HEK293 (cell line): ENCODE results near the gene NFATC2IP.

Experiments used
- CTCF ChIA-PET: fragments of 350-600 bp; formaldehyde crosslinking; extraction: SDS; loops from one replicate; lab custom pipeline; 2021; ENCODE audit warnings: antibody characterized with exemption; lab: Yijun Ruan, JAX
- POLR2A ChIA-PET: fragments of 300-600 bp; formaldehyde crosslinking; extraction: SDS; loops from one replicate; lab custom pipeline; 2020; ENCODE audit warnings: antibody characterized with exemption, inconsistent platforms; lab: Yijun Ruan, JAX
- H3K27ac ChIP-seq: fragments of 200-500 bp; sonication (Bioruptor generic); 2 replicates; pipeline ENCODE4 v1.5.1; 2014; ENCODE audit warnings: low read depth, low read length, control low read depth, inconsistent platforms; ENCODE audit errors: extremely low read depth
- H3K36me3 ChIP-seq, 2 experiments: fragments of 200-500 bp in 1 of 2; sonication (Bioruptor generic) in 1 of 2; 1 replicate in 1 of 2; 2 replicates in 1 of 2; pipeline ENCODE4 v1.5.1; 2014 to 2017; ENCODE audit warnings: inconsistent platforms in 2 of 2, low read length in 2 of 2; ENCODE audit not compliant: control insufficient read depth in 2 of 2, insufficient read depth in 1 of 2
- H3K4me1 ChIP-seq: fragments of 200-500 bp; sonication (Bioruptor generic); 2 replicates; pipeline ENCODE4 v1.5.1; 2014; ENCODE audit warnings: mild to moderate bottlenecking, low read length, inconsistent platforms; ENCODE audit not compliant: control insufficient read depth, insufficient read depth
- H3K4me3 ChIP-seq: 2 replicates; pipeline ENCODE4 v1.5.1; 2011; ENCODE audit warnings: low read depth, mild to moderate bottlenecking, control low read depth, low read length, moderate library complexity
- H3K9me3 ChIP-seq: fragments of 200-500 bp; sonication (Bioruptor generic); 2 replicates; pipeline ENCODE4 v1.5.1; 2014; ENCODE audit warnings: low read depth, low read length, inconsistent platforms; ENCODE audit not compliant: control insufficient read depth, insufficient read depth
- KLF1 ChIP-seq: fragments of 450-650 bp; formaldehyde crosslinking; IDR thresholded peaks from 2 replicates; pipeline ENCODE4 v1.5.1; 2016; ENCODE audit warnings: missing biosample characterization, missing genetic modification characterization
- RBAK ChIP-seq: fragments of 450-650 bp; formaldehyde crosslinking; IDR thresholded peaks from 2 replicates; pipeline ENCODE4 v1.5.1; 2016; ENCODE audit warnings: missing biosample characterization, missing genetic modification characterization
- SETDB1 ChIP-seq: IDR thresholded peaks from one replicate; pipeline ENCODE4 v1.6.1; 2017; ENCODE audit warnings: mild to moderate bottlenecking, low read length, moderate library complexity, mixed read lengths; ENCODE audit not compliant: insufficient read length
- TCF7L2 ChIP-seq: IDR thresholded peaks from 2 replicates; pipeline ENCODE4 v1.6.1; 2011; ENCODE audit warnings: low read depth, mild to moderate bottlenecking, inconsistent platforms, low read length, moderate library complexity, borderline replicate concordance
- ZNF157 ChIP-seq: fragments of 450-650 bp; formaldehyde crosslinking; IDR thresholded peaks from 2 replicates; pipeline ENCODE4 v1.5.1; 2016; ENCODE audit warnings: missing biosample characterization, missing genetic modification characterization
- ZNF223 ChIP-seq: fragments of 450-650 bp; formaldehyde crosslinking; IDR thresholded peaks from 2 replicates; pipeline ENCODE4 v1.5.1; 2016; ENCODE audit warnings: missing biosample characterization, missing genetic modification characterization
- ZNF302 ChIP-seq: fragments of 450-650 bp; formaldehyde crosslinking; IDR thresholded peaks from 2 replicates; pipeline ENCODE4 v1.5.1; 2016; ENCODE audit warnings: missing biosample characterization, missing genetic modification characterization, low read depth
- ZNF610 ChIP-seq: fragments of 450-650 bp; formaldehyde crosslinking; IDR thresholded peaks from 2 replicates; pipeline ENCODE4 v1.5.1; 2016; ENCODE audit warnings: missing biosample characterization, missing genetic modification characterization, borderline replicate concordance
- ZNF660 ChIP-seq: fragments of 450-650 bp; IDR thresholded peaks from 2 replicates; pipeline ENCODE4 v1.5.1; 2018; ENCODE audit warnings: missing biosample characterization, mild to moderate bottlenecking, missing genetic modification characterization
- ZNF707 ChIP-seq: fragments of 450-650 bp; formaldehyde crosslinking; IDR thresholded peaks from 2 replicates; pipeline ENCODE4 v1.5.1; 2016; ENCODE audit warnings: missing biosample characterization, missing genetic modification characterization
- ZNF768 ChIP-seq: fragments of 450-650 bp; formaldehyde crosslinking; IDR thresholded peaks from 2 replicates; pipeline ENCODE4 v1.5.1; 2018; ENCODE audit warnings: missing biosample characterization, mild to moderate bottlenecking, missing genetic modification characterization
- ZNF777 ChIP-seq: fragments of 450-650 bp; formaldehyde crosslinking; IDR thresholded peaks from 2 replicates; pipeline ENCODE4 v1.5.1; 2017; ENCODE audit warnings: missing biosample characterization, missing genetic modification characterization, borderline replicate concordance
- ZNF830 ChIP-seq: fragments of 450-650 bp; IDR thresholded peaks from 2 replicates; pipeline ENCODE4 v1.5.0; 2018; ENCODE audit warnings: missing biosample characterization, missing genetic modification characterization, low read depth, mild to moderate bottlenecking, moderate library complexity
- TF ChIP-seq, protein P1 (sequence below): fragments of 450-650 bp; formaldehyde crosslinking; IDR thresholded peaks from 2 replicates; pipeline ENCODE4 v1.5.1; 2016; ENCODE audit warnings: missing biosample characterization, missing genetic modification characterization
- TF ChIP-seq, protein P2 (sequence below): fragments of 450-650 bp; IDR thresholded peaks from 2 replicates; pipeline ENCODE4 v1.5.1; 2018; ENCODE audit warnings: missing biosample characterization, missing genetic modification characterization
- TF ChIP-seq, protein P3 (sequence below): fragments of 450-650 bp; formaldehyde crosslinking; IDR thresholded peaks from 2 replicates; pipeline ENCODE4 v1.5.1; 2016; ENCODE audit warnings: missing biosample characterization, missing genetic modification characterization
- TF ChIP-seq, protein P4 (sequence below): fragments of 450-650 bp; formaldehyde crosslinking; conservative IDR thresholded peaks from 2 replicates; pipeline ENCODE4 v1.5.1; 2016; ENCODE audit warnings: low read depth, missing biosample characterization, missing genetic modification characterization

Gene NFATC2IP

DNA sequence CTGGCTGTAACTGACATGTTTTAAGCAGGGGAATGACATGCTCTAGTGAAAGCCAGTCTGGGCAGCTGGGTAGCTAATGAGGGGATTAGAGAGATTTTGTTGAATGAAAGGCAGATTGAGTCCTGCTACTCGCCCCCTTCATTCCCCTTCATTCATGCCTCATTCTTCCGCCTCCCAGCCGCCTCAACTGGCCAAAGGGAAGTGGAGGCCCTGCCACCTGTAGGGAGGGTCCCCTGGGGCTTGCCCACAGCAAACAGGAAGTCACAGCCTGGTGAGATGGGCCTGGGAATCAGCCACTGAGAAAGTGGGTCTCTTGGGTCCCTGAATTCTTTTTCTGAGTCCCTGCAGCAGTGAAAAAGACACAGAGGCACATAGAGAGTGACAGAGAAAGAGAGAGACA, 20.1 kb upstream of the NFATC2IP start:
- no peak overlapping the region for H3K4me3 ChIP-seq
- no peaks in the 10 kb centered on the region for H3K4me1 ChIP-seq
- no peaks in the 10 kb centered on the region for H3K9me3 ChIP-seq
- TF ChIP-seq, protein P1, sequence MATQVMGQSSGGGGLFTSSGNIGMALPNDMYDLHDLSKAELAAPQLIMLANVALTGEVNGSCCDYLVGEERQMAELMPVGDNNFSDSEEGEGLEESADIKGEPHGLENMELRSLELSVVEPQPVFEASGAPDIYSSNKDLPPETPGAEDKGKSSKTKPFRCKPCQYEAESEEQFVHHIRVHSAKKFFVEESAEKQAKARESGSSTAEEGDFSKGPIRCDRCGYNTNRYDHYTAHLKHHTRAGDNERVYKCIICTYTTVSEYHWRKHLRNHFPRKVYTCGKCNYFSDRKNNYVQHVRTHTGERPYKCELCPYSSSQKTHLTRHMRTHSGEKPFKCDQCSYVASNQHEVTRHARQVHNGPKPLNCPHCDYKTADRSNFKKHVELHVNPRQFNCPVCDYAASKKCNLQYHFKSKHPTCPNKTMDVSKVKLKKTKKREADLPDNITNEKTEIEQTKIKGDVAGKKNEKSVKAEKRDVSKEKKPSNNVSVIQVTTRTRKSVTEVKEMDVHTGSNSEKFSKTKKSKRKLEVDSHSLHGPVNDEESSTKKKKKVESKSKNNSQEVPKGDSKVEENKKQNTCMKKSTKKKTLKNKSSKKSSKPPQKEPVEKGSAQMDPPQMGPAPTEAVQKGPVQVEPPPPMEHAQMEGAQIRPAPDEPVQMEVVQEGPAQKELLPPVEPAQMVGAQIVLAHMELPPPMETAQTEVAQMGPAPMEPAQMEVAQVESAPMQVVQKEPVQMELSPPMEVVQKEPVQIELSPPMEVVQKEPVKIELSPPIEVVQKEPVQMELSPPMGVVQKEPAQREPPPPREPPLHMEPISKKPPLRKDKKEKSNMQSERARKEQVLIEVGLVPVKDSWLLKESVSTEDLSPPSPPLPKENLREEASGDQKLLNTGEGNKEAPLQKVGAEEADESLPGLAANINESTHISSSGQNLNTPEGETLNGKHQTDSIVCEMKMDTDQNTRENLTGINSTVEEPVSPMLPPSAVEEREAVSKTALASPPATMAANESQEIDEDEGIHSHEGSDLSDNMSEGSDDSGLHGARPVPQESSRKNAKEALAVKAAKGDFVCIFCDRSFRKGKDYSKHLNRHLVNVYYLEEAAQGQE (tag by site-specific recombination), result no peak
- no peak for TF ChIP-seq ZNF157
- CTCF ChIA-PET, result no interaction called here
- POLR2A ChIA-PET, result no interaction called here
- H3K36me3 ChIP-seq, result no peaks in the 10 kb centered on the region
- H3K27ac ChIP-seq, result no peak overlapping the region

DNA sequence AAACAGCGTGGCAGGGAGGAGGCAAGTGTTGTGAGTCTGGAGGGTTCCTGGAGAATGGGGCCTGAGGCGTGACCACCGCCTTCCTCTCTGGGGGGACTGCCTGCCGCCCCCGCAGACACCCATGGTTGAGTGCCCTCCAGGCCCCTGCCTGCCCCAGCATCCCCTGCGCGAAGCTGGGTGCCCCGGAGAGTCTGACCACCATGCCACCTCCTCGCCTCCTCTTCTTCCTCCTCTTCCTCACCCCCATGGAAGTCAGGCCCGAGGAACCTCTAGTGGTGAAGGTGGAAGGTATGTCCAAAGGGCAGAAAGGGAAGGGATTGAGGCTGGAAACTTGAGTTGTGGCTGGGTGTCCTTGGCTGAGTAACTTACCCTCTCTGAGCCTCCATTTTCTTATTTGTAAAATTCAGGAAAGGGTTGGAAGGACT, 18.9 kb upstream of the NFATC2IP start, which contains the start of gene CD19:
CD19 (plus strand) TSS at position 171 of the 425 bp plus-strand sequence; CDS start at position 201, 30 bp downstream.
- H3K4me3 ChIP-seq, result no peak within 1 kb of the TSS
- ChIA-PET CTCF (interaction anchor here (1.0 kb wide), 1 partner anchor 13 kb away, joined by 4 read pairs; no protein-coding TSS in a partner anchor), POLR2A (no interaction called here)
- no peaks in the 10 kb centered on the region for H3K9me3 ChIP-seq
- TF ChIP-seq, protein P2, sequence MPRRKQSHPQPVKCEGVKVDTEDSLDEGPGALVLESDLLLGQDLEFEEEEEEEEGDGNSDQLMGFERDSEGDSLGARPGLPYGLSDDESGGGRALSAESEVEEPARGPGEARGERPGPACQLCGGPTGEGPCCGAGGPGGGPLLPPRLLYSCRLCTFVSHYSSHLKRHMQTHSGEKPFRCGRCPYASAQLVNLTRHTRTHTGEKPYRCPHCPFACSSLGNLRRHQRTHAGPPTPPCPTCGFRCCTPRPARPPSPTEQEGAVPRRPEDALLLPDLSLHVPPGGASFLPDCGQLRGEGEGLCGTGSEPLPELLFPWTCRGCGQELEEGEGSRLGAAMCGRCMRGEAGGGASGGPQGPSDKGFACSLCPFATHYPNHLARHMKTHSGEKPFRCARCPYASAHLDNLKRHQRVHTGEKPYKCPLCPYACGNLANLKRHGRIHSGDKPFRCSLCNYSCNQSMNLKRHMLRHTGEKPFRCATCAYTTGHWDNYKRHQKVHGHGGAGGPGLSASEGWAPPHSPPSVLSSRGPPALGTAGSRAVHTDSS (tag by site-specific recombination), result peak; percentile 59; the same call in 1 of the 2 replicates
- no peak for TF ChIP-seq RBAK
- H3K4me1 ChIP-seq, result no peaks in the 10 kb centered on the region
- no peaks in the 10 kb centered on the region for H3K36me3 ChIP-seq
- H3K27ac ChIP-seq, result no peak within 1 kb of the TSS

DNA sequence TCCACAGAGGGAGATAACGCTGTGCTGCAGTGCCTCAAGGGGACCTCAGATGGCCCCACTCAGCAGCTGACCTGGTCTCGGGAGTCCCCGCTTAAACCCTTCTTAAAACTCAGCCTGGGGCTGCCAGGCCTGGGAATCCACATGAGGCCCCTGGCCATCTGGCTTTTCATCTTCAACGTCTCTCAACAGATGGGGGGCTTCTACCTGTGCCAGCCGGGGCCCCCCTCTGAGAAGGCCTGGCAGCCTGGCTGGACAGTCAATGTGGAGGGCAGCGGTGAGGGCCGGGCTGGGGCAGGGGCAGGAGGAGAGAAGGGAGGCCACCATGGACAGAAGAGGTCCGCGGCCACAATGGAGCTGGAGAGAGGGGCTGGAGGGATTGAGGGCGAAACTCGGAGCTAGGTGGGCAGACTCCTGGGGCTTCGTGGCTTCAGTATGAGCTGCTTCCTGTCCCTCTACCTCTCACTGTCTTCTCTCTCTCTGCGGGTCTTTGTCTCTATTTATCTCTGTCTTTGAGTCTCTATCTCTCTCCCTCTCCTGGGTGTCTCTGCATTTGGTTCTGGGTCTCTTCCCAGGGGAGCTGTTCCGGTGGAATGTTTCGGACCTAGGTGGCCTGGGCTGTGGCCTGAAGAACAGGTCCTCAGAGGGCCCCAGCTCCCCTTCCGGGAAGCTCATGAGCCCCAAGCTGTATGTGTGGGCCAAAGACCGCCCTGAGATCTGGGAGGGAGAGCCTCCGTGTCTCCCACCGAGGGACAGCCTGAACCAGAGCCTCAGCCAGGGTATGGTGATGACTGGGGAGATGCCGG, 18.2 kb upstream of the NFATC2IP start:
- Histone ChIP-seq H3K27ac (no peak overlapping the region), H3K4me1 (no peaks in the 10 kb centered on the region), H3K9me3 (no peaks in the 10 kb centered on the region)
- TF ChIP-seq ZNF302 (no peak), ZNF830 (no peak), ZNF768 (tag by site-specific recombination) (no peak), TCF7L2 (no peak), ZNF707 (no peak), KLF1 (no peak), ZNF777 (tag by site-specific recombination) (no peak), ZNF660 (tag by site-specific recombination) (no peak), ZNF610 (tag by site-specific recombination) (no peak), ZNF223 (no peak), SETDB1 (no peak)
- TF ChIP-seq, protein P3, sequence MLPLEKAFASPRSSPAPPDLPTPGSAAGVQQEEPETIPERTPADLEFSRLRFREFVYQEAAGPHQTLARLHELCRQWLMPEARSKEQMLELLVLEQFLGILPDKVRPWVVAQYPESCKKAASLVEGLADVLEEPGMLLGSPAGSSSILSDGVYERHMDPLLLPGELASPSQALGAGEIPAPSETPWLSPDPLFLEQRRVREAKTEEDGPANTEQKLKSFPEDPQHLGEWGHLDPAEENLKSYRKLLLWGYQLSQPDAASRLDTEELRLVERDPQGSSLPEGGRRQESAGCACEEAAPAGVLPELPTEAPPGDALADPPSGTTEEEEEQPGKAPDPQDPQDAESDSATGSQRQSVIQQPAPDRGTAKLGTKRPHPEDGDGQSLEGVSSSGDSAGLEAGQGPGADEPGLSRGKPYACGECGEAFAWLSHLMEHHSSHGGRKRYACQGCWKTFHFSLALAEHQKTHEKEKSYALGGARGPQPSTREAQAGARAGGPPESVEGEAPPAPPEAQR (tag by site-specific recombination), result no peak
- TF ChIP-seq, protein P4, sequence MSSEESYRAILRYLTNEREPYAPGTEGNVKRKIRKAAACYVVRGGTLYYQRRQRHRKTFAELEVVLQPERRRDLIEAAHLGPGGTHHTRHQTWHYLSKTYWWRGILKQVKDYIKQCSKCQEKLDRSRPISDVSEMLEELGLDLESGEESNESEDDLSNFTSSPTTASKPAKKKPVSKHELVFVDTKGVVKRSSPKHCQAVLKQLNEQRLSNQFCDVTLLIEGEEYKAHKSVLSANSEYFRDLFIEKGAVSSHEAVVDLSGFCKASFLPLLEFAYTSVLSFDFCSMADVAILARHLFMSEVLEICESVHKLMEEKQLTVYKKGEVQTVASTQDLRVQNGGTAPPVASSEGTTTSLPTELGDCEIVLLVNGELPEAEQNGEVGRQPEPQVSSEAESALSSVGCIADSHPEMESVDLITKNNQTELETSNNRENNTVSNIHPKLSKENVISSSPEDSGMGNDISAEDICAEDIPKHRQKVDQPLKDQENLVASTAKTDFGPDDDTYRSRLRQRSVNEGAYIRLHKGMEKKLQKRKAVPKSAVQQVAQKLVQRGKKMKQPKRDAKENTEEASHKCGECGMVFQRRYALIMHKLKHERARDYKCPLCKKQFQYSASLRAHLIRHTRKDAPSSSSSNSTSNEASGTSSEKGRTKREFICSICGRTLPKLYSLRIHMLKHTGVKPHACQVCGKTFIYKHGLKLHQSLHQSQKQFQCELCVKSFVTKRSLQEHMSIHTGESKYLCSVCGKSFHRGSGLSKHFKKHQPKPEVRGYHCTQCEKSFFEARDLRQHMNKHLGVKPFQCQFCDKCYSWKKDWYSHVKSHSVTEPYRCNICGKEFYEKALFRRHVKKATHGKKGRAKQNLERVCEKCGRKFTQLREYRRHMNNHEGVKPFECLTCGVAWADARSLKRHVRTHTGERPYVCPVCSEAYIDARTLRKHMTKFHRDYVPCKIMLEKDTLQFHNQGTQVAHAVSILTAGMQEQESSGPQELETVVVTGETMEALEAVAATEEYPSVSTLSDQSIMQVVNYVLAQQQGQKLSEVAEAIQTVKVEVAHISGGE, result no peak
- TF ChIP-seq, all 188 proteins: peak for 0
- no peak overlapping the region for H3K4me3 ChIP-seq
- POLR2A ChIA-PET, result interaction anchor here (0.8 kb wide), 1 partner anchor 18 kb away, joined by 3 read pairs; the partner anchor contains the start of gene NFATC2IP
- CTCF ChIA-PET, result interaction anchor here (0.5 to 1.4 kb wide), 4 partner anchors 13 to 44 kb away, joined by 3 to 6 read pairs (median 4); no protein-coding TSS in a partner anchor
- no peaks in the 10 kb centered on the region for H3K36me3 ChIP-seq
